Gastroesophageal sphincter (tissue), 4 donors: ENCODE results near the gene GARIN3. TPM values are rescaled to one million over a fixed set of nuclear protein-coding genes. Genes with fewer than 3 reads are reported as not detected.

Experiments
- ATAC-seq: fragments of 150-250 bp; one replicate; pipeline ENCODE4 v1.9.1; 2016; ENCODE audit warnings: mild to moderate bottlenecking, moderate library complexity
- H3K27ac ChIP-seq, 4 donors: fragments of 200-600 bp; sonication (generic) in 3 of 4; 1 replicate in 3 of 4; 2 replicates in 1 of 4; pipeline ENCODE4 v1.5.1; 2016 to 2019
- H3K27me3 ChIP-seq: fragments of 200-600 bp; sonication (generic); one replicate; pipeline ENCODE4 v1.5.1; 2019
- H3K36me3 ChIP-seq, 2 donors: fragments of 200-600 bp; sonication (generic); one replicate each; pipeline ENCODE4 v1.5.1; 2019; ENCODE audit warnings: control low read depth in 1 of 2
- H3K4me1 ChIP-seq, 3 donors: fragments of 200-600 bp; sonication (generic); 1 replicate in 2 of 3; 2 replicates in 1 of 3; pipeline ENCODE4 v1.5.1; 2016 to 2019; ENCODE audit warnings: control low read depth in 2 of 3
- H3K4me3 ChIP-seq, 2 donors: fragments of 200-600 bp; sonication (generic); one replicate each; pipeline ENCODE4 v1.5.1; 2019; ENCODE audit warnings: mild to moderate bottlenecking in 1 of 2, moderate library complexity in 1 of 2
- H3K9me3 ChIP-seq, 3 donors: fragments of 200-600 bp; sonication (generic); one replicate each; pipeline ENCODE4 v1.5.1; 2017 to 2019; ENCODE audit warnings: control low read depth in 2 of 3
- CTCF ChIP-seq, 4 experiments: fragments of 200-600 bp in 2 of 4; fragments of 450-650 bp in 2 of 4; sonication (generic) in 1 of 4; IDR thresholded peaks; one replicate each; pipeline ENCODE4 v1.5.1; 2017 to 2019; ENCODE audit warnings: antibody characterized with exemption in 4 of 4, mild to moderate bottlenecking in 2 of 4, moderate library complexity in 2 of 4
- EP300 ChIP-seq: sonication (generic); formaldehyde crosslinking; IDR thresholded peaks from one replicate; pipeline ENCODE4 v1.6.1; 2017; ENCODE audit warnings: antibody characterized with exemption, mild to moderate bottlenecking
- POLR2A ChIP-seq, 2 donors: fragments of 450-650 bp; IDR thresholded peaks; one replicate each; pipeline ENCODE4 v1.6.1; 2017; ENCODE audit warnings: antibody characterized with exemption in 2 of 2, mild to moderate bottlenecking in 2 of 2, moderate library complexity in 1 of 2
- POLR2AphosphoS5 ChIP-seq: sonication (generic); formaldehyde crosslinking; IDR thresholded peaks from one replicate; pipeline ENCODE4 v1.6.1; 2017; ENCODE audit warnings: antibody characterized with exemption
- WGBS, 2 donors: methylation state at CpG; one replicate each; pipeline ENCODE4 v1.1.5; 2018; ENCODE audit warnings: low coverage in 1 of 2; 5-methylcytosine and 5-hydroxymethylcytosine counted together
- total RNA-seq, 4 donors: library from RNA; depleted of rRNA; stranded (reverse); fragments of >200 nt; gene quantifications; one replicate each; pipeline ENCODE4 v1.1.0, GENCODE V29; 2016

GARIN3 gene
- total RNA-seq, 4 donors from 2014 or later: not detected

GRCh38 chr5:157130925-157131324 is 35.1 kb downstream of the GARIN3 start:
- Histone ChIP-seq H3K27me3 (no peaks in the 10 kb centered on the region), H3K36me3 (peaks cover 0 to 2% of the 10 kb centered on the region in 2 donors), H3K4me1 (no peaks in the 10 kb centered on the region), H3K27ac (no peak overlapping the region), H3K9me3 (no peaks in the 10 kb centered on the region), H3K4me3 (no peak overlapping the region)
- no peak for TF ChIP-seq POLR2A (IDR thresholded peaks at IDR 0.05)
- TF ChIP-seq POLR2AphosphoS5: no peak
- no peak for TF ChIP-seq EP300
- TF ChIP-seq CTCF (IDR thresholded peaks at IDR 0.05): no peak
- 68 to 72% methylated on average over 4 to 7 of the region's 7 CpGs for WGBS, 2 donors
- ATAC-seq: no peak

- Histone ChIP-seq H3K36me3 (no peaks in the 10 kb centered on the region), H3K27ac (no peak overlapping the region), H3K9me3 (peaks cover 0 to 18% (median 0%) of the 10 kb centered on the region in 3 donors), H3K27me3 (no peaks in the 10 kb centered on the region), H3K4me3 (no peak overlapping the region), H3K4me1 (no peaks in the 10 kb centered on the region)
- TF ChIP-seq CTCF (IDR thresholded peaks at IDR 0.05) (no peak), POLR2A (IDR thresholded peaks at IDR 0.05) (no peak), POLR2AphosphoS5 (no peak), EP300 (no peak)
- ATAC-seq: no peak
Observed at GRCh38 chr5:157121709-157122108, 44.4 kb downstream of the GARIN3 start.

GRCh38 chr5:157120102-157120501 is 46.0 kb downstream of the GARIN3 start:
- TF ChIP-seq CTCF (IDR thresholded peaks at IDR 0.05) (no peak), POLR2A (IDR thresholded peaks at IDR 0.05) (no peak), EP300 (no peak), POLR2AphosphoS5 (no peak)
- no CpG with 5 or more reads among the region's 1 CpG for WGBS, 2 donors

GRCh38 chr5:157116483-157116954 is 49.5 kb downstream of the GARIN3 start:
- no peaks in the 10 kb centered on the region for H3K27me3 ChIP-seq
- no peaks in the 10 kb centered on the region for H3K36me3 ChIP-seq
- H3K4me3 ChIP-seq: no peak overlapping the region
- peaks cover 0 to 7% (median 0%) of the 10 kb centered on the region in 3 donors for H3K4me1 ChIP-seq
- ATAC-seq: no peak
- 69 to 84% methylated on average over 6 of the region's 6 CpGs for WGBS, 2 donors
- peaks cover 0 to 9% (median 0%) of the 10 kb centered on the region in 3 donors for H3K9me3 ChIP-seq
- no peak for TF ChIP-seq POLR2AphosphoS5
- no peak for TF ChIP-seq POLR2A (IDR thresholded peaks at IDR 0.05)
- no peak for TF ChIP-seq EP300
- no peak for TF ChIP-seq CTCF (IDR thresholded peaks at IDR 0.05)
- H3K27ac ChIP-seq: no peak overlapping the region

More at GRCh38 chr5:157120102-157120501, 46.0 kb downstream of the GARIN3 start:
- Histone ChIP-seq H3K36me3 (no peaks in the 10 kb centered on the region), H3K27me3 (no peaks in the 10 kb centered on the region), H3K4me1 (peaks cover 0 to 7% (median 0%) of the 10 kb centered on the region in 3 donors), H3K27ac (no peak overlapping the region), H3K4me3 (no peak overlapping the region), H3K9me3 (peaks cover 0 to 18% (median 0%) of the 10 kb centered on the region in 3 donors)
- ATAC-seq: no peak

- TF ChIP-seq EP300 (no peak), POLR2AphosphoS5 (no peak), POLR2A (IDR thresholded peaks at IDR 0.05) (no peak), CTCF (IDR thresholded peaks at IDR 0.05) (no peak)
- Histone ChIP-seq H3K4me1 (peaks cover 0 to 7% (median 0%) of the 10 kb centered on the region in 3 donors), H3K4me3 (no peak overlapping the region), H3K9me3 (no peaks in the 10 kb centered on the region), H3K27me3 (no peaks in the 10 kb centered on the region), H3K27ac (no peak overlapping the region), H3K36me3 (no peaks in the 10 kb centered on the region)
- no peak for ATAC-seq
- 9 to 48% methylated on average over 1 of the region's 1 CpG for WGBS, 2 donors
Observed at GRCh38 chr5:157115502-157115901, 50.6 kb downstream of the GARIN3 start.
